ENCODE results near the gene CASD1.

CASD1 gene

DNA sequence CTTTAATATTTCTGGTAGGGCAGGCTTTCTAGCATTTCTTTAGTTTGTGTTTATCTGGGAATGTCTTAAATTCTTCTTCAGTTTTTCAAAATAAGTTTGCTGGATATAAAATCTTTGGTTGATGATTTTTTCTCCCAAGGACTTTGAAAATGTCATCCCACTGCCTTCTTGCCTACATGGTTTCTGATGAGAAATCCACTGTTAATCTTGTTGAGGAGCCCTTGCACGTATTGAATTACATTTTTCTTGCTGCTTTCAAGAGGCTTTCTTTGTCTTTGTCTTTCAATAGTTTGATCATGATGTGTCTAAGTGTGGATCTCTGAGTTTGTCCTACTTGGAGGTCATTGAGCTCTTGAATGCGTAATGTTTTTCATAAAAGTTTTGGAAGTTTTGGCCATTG lies 66.0 kb downstream of the CASD1 start:
- Histone ChIP-seq H3K4me3 (ENCODE audit: severe bottlenecking) (no peak overlapping the region), H3K9me3 (ENCODE audit: severe bottlenecking) (no peaks in the 10 kb centered on the region), H3K27me3 (ENCODE audit: insufficient read depth, poor library complexity, severe bottlenecking) (no peaks in the 10 kb centered on the region), H3K36me3 (ENCODE audit: low read depth) (0 out of 2 replicates have a peak, but pooled peaks cover 3% of the 10 kb centered on the region), H3K4me1 (ENCODE audit: insufficient read depth, poor library complexity, severe bottlenecking) (peaks cover 1% of the 10 kb centered on the region), H3K27ac (ENCODE audit: poor library complexity, severe bottlenecking) (no peak overlapping the region)
- ATAC-seq (ENCODE audit: low read depth) = no peak
- DNase-seq (ENCODE audit: low spot score) = no peak
- no peak for TF ChIP-seq CTCF (IDR thresholded peaks at IDR 0.05; ENCODE audit: poor library complexity, severe bottlenecking)

DNA sequence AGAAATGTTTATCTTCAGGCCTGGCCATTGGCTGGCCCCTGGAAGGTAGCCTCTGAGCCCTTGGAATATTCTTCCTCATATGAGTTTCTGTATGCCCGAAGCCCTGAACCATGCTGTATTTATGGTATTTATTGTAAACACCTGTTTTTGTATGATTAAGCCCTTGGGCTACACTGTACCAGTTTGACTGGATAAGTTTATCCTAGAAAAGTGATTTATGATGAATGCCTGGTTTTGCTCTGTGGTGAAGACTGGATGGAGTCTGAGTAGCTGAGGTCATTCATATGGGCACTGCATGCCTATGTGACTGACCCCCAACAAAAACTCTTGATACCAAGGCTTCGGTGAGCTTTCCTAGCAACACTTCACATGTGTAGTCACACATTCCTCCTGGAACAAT lies 66.7 kb downstream of the CASD1 start:
- Histone ChIP-seq H3K36me3 (ENCODE audit: low read depth) (0 out of 2 replicates have a peak, but pooled peaks cover 3% of the 10 kb centered on the region), H3K27me3 (ENCODE audit: insufficient read depth, poor library complexity, severe bottlenecking) (no peaks in the 10 kb centered on the region), H3K27ac (ENCODE audit: poor library complexity, severe bottlenecking) (no peak overlapping the region), H3K4me3 (ENCODE audit: severe bottlenecking) (no peak overlapping the region), H3K9me3 (ENCODE audit: severe bottlenecking) (no peaks in the 10 kb centered on the region), H3K4me1 (ENCODE audit: insufficient read depth, poor library complexity, severe bottlenecking) (peaks cover 7% of the 10 kb centered on the region)
- ATAC-seq (ENCODE audit: low read depth) (no peak), DNase-seq (ENCODE audit: low spot score) (no peak)
- TF ChIP-seq CTCF (IDR thresholded peaks at IDR 0.05; ENCODE audit: poor library complexity, severe bottlenecking) = no peak

DNA sequence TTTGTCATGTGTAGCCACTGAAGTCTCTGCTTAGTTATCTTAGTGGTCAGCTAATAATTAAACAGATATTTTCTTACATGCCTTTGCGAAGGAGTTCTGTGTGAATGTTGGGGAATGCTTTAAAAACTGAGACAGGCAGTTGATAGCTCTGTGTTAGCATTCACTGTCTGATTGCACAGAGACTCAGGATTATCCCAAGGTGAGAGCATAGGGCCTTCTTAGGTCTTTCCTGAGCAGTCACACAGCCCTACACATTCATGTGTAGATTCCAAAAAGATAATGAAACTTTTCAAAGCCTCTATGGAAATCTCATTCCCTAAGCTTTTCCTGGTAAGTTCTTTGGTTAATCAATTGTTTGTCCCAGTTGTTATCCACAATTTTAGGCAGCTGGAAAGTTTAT lies 67.7 kb downstream of the CASD1 start:
- no peaks in the 10 kb centered on the region for H3K9me3 ChIP-seq (ENCODE audit: severe bottlenecking)
- 0 out of 2 replicates have a peak, but pooled peaks cover 3% of the 10 kb centered on the region for H3K36me3 ChIP-seq (ENCODE audit: low read depth)
- H3K27me3 ChIP-seq (ENCODE audit: insufficient read depth, poor library complexity, severe bottlenecking) = no peaks in the 10 kb centered on the region
- ATAC-seq (ENCODE audit: low read depth) (no peak), DNase-seq (ENCODE audit: low spot score) (no peak)
- H3K4me3 ChIP-seq (ENCODE audit: severe bottlenecking) = no peak overlapping the region
- no peak for TF ChIP-seq CTCF (IDR thresholded peaks at IDR 0.05; ENCODE audit: poor library complexity, severe bottlenecking)
- peaks cover 7% of the 10 kb centered on the region for H3K4me1 ChIP-seq (ENCODE audit: insufficient read depth, poor library complexity, severe bottlenecking)
- no peak overlapping the region for H3K27ac ChIP-seq (ENCODE audit: poor library complexity, severe bottlenecking)

- Histone ChIP-seq H3K4me1 (ENCODE audit: insufficient read depth, poor library complexity, severe bottlenecking) (peaks cover 7% of the 10 kb centered on the region), H3K27ac (ENCODE audit: poor library complexity, severe bottlenecking) (peak overlapping the region; percentile 15), H3K4me3 (ENCODE audit: severe bottlenecking) (no peak overlapping the region), H3K36me3 (ENCODE audit: low read depth) (0 out of 2 replicates have a peak, but pooled peaks cover 3% of the 10 kb centered on the region), H3K9me3 (ENCODE audit: severe bottlenecking) (no peaks in the 10 kb centered on the region), H3K27me3 (ENCODE audit: insufficient read depth, poor library complexity, severe bottlenecking) (no peaks in the 10 kb centered on the region)
- ATAC-seq (ENCODE audit: low read depth) (peak; percentile 84), DNase-seq (ENCODE audit: low spot score) (no peak)
- no peak for TF ChIP-seq CTCF (IDR thresholded peaks at IDR 0.05; ENCODE audit: poor library complexity, severe bottlenecking)
These were observed 69.0 kb downstream of the CASD1 start for GRCh38 chr7:94578614-94579013.

DNA sequence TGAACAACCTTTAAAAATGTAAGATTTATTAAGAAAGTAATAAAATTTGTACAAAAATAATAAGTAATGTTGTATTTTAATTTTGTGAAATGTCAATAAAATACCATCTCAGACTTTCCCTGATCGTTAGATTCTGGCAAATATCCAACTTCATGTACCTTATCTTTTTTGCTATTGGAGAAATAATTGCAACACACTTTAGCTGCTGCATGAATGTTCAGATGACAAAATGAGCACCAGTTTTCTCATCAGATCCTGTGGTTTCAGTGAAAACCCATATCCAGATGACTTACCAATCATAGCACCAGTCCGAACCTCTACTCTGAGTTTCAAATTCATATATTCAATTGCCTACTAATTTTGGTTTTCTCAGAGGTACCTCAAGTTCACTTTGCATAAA lies 69.9 kb downstream of the CASD1 start:
- no peak for DNase-seq (ENCODE audit: low spot score)
- H3K4me1 ChIP-seq (ENCODE audit: insufficient read depth, poor library complexity, severe bottlenecking) = peaks cover 7% of the 10 kb centered on the region
- no peak overlapping the region for H3K4me3 ChIP-seq (ENCODE audit: severe bottlenecking)
- no peak for TF ChIP-seq CTCF (IDR thresholded peaks at IDR 0.05; ENCODE audit: poor library complexity, severe bottlenecking)
- H3K27ac ChIP-seq (ENCODE audit: poor library complexity, severe bottlenecking) = peak overlapping the region; percentile 15
- no peak for ATAC-seq (ENCODE audit: low read depth)
- no peaks in the 10 kb centered on the region for H3K9me3 ChIP-seq (ENCODE audit: severe bottlenecking)
- H3K36me3 ChIP-seq (ENCODE audit: low read depth) = 0 out of 2 replicates have a peak, but pooled peaks cover 3% of the 10 kb centered on the region
- no peaks in the 10 kb centered on the region for H3K27me3 ChIP-seq (ENCODE audit: insufficient read depth, poor library complexity, severe bottlenecking)

Measured in RWPE2 (cell line).